HG02763 (cell line): ENCODE measurements around the gene KCNMA1.

Source experiments
- ATAC-seq: cut with Tn5 transposase; IDR thresholded peaks from one replicate; pipeline ENCODE4 v1.9.1; 2021; ENCODE audit warnings: mild to moderate bottlenecking, moderate library complexity; ENCODE audit not compliant: unreplicated experiment

The KCNMA1 gene

DNA sequence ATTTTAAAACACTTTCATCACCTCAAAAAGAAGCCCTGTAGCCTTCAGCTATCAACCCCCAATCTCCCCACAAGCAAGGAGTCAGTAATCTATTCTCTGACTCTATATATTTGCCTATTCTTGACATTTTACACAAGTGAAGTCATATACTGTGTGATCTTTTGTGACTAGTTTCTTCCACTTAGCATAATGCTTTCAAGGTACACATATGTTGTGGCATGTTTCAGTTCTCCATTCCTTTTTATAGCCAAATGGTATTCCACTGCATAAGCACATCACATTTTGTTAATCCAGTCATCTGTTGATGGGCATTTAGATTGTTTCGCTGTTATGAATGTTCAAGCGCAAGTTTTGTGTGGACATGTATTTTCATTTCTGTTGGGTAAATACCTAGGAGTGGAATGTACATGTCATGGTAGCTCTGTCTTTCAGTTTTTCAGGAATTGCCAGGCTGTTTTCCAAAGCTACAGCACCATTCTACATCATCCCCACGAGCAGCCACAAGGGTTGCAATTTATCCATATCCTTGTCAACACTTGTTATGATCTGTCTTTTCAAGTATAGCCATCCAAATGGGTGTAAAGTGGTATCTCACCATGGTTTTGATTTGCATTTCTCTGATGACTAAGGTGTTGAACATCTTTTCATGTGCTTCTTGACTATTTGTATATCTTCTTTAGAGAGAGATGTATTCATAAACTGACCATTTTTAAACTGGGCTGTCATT, 405.6 kb downstream of the KCNMA1 start:
- no peak for ATAC-seq

DNA sequence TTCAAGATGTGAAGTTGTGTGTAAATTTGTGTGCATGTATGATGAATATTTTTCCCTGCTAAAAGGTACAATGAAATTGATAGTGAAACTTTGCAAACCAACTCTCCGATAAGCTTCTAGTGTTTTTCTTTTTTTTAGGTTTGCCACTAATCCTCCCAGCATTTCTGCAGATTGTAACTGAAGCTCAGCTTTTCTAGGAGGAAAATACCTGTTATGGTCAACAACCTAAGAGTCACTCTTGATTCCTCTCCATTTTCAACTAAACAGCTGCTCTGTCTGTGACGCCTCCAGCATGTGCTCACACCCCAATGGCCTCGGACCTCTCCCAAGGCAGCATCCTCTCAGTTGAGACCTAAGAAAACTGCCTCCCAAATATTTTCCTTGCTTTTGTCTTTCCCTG, 406.2 kb downstream of the KCNMA1 start:
- ATAC-seq, result no peak

DNA sequence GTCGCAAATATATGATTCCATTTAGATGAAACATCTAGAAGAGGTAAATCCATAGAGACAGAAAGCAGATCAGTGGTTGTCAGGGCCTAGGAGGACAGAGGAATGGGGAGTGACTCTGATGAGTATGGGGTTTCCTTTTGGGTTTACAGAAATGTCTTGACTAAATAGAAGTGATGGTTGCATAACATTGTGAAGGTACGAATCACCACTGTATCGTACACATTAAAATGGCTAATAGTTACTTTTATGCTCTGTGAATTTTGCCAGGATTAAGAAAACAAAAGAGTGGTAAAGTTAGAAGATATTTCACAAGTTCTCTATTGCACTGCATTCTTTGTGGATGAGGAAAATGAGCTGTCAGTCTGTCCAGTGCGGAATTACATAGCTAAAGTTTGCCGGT, 407.4 kb downstream of the KCNMA1 start:
- no peak for ATAC-seq

DNA sequence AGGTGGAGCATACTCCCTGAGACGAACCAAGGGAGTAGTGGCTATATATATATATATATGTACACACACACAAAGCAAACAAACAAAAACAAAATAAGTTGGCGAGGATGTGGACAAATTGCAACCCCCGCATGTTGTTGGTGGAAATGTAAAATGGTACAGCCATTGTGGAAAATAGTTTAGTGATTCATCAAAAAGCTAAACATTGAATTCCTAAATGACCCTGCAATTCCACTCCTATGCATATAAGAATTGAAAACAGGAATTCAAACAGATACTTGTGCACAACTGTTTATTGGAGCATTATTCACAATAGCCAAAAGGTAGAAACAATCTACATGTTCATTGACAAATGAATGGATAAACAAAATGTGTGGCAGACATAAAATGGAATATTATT, 407.9 kb downstream of the KCNMA1 start:
- no peak for ATAC-seq

DNA sequence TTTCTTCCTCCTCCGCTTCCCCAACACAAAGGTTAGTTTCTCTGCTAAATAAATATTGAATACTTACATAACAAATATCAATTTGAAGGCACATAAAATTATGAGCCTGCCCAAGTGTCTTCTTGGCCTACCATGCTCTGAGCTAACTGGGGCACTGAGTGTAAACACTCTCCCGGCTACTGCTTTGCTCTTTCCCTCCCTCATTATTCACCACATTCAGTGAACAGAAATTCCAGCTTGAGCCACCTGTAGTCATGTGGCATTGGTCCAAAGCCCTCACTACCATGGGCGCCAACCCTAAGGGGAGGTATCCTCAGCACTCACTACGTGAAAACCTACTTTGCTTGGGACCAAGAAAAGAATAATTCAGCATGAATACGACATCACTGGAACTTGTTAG, 409.0 kb downstream of the KCNMA1 start:
- no peak for ATAC-seq

DNA sequence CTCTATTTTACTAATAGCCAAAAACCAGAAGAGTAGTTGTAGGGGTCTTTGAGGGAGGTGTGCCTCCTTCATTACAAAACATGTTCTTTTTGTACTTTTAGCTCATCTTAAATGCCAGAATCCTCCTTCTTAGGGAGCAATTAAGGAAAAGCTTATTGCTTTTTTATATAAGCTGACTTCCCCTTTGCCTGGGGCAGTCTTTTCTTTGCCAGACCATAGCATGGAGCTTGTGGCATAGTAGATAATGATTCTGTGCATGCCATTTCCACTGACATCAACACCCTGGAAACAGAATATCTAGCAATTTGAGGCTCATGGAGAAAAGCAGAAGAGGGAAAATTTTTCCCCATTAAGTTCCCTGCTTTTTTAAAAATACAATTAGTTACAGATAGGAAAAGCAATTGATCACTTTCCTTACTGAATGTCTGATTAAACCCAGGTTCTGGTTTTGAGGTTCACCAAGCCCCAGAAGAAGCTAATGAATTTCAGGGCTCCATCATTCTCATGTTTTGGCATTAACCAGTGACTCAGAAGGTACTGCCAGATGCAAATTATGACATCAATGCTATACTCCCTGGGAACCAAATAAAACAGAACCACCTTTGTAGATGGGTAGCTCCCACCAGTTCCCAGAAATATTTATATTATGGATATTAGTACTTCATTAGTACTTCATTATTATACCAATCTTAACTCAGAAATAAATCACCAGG, 410.6 kb downstream of the KCNMA1 start:
- ATAC-seq, result no peak

DNA sequence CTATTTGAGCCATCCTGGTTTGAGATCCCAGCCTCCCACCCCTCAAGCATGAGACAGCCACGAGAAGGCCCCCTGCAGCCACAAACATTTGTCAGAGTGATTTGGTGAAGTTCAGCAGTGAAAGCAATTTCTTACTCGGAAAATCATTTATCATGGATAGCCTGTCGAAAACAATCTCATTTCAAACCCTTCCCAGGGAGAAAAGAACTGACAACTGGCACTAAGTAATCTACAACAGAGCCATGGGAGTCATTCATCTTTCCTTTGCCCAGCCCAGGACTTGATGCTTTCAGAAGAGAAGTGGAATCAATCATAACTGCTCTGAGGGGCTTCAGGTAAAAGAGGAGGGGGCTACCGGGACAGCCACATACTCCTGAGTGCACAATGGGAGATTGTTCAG, 411.2 kb downstream of the KCNMA1 start:
- ATAC-seq, result no peak

DNA sequence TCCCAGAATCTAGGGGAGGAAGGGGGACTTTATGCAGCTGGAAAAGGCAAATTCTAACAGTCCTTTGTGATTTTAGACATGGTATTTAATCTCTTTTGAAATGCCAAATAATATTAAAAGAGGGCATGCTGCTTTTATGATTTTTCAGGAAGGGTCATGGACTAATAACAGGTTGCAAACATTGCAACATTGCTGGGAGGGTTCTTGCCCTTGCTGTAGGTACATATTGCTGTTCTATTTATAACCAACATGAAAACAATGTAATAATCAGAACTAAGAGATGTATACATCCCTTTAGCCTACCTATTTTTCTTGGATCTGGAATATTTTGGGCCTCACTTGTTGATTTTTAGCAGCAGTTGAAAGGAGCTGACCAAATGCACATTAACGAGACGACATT, 411.6 kb downstream of the KCNMA1 start:
- no peak for ATAC-seq

DNA sequence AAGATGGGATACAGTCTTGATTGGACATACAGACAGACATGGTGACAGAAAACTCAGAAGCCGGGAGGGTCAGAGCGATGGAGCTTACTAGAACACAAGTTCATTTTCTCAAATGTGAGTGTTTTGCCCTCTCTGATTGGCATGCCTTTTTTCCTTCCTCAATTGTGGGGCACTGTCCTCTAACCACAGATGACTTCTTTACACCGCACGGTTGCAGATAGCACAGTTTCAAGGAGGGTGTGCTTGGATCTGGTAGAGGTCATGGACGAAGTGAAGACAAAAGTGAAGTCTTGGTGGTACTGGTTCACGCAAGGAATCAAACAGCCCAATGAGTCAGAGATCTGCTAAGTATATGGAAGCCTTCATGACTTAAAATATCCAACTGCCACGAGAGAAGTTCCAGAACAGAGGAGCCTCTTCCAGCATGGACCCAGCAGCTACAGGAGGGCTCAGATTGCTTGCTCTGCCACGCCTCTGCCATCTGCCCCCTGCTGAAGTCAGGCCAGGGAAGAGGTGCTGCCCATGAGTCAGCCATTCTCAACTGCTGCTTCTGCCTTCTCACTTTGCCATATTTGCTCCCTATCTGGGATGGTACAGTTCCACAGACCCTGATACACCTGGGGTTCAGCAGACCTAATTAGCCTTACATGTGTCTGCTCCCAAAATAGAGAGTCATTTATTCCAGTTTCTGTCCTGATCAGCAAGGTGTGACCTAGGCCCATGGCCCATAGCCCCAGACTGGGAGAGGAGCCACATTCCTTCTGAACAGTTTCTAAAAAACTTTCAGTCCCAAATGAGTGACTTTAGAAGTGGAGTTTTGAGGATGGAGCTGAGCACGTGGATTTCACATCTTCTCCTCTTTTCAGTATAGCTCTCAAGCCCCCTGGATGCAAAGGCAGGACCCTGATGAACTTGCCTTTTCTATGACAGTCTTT, 413.8 kb downstream of the KCNMA1 start:
- ATAC-seq, result no peak

DNA sequence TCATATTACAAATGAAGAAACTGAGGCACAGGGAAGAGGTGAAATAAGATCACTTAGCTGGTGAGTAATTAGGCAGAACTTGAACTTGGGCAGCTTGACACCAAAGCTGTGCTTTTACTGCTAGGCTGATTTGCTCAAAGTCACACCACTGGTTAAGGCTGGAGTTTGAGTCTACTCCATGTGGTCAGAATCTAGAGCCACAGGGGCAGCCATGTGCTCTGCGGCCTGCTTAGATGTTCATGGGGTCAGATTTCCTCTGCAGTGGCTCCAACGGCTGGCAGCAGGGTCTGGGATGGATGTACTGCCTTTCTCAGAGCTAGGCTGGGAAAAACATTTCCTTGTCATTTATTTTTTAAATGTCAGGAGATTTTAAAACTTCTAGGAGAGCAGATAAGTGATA, 417.5 kb downstream of the KCNMA1 start:
- ATAC-seq, result no peak

DNA sequence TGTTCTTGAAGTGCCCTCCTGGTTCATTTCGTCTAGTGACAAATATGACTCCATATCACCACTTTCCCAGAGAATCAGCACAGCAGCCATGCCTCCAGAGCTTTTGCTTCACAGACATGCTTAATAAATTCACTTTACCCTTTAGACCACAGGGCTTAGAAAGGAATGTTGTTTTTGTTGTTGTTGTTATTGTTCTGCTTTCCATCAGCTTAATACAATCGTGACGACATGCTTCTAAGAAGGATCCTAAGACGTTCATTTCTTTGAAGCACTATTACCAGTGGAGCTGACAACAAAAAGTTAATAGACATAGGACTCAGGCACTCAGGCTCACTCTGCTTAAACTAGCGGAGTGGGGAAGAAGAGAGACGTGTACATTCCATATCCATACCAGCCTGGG, 418.6 kb downstream of the KCNMA1 start:
- no peak for ATAC-seq

DNA sequence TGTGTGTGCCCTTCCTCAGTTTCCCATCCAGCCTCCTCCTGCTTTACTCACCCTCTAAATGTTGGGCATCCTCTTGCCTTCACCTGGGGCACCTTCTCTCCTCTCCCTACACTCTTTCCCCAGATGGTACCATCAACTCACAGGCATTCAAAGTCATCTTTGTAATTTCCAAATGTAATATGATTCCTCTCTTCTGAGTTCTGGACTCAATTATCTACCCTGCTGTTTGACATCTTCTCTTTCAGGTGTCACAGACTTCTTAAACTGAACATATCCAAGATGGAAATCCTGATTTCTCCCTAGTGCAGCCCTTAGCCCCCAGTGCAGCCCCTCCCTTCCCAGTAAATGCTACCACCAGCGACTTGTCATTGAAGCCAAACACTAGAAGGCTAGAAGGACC, 422.8 kb downstream of the KCNMA1 start:
- ATAC-seq, result no peak

DNA sequence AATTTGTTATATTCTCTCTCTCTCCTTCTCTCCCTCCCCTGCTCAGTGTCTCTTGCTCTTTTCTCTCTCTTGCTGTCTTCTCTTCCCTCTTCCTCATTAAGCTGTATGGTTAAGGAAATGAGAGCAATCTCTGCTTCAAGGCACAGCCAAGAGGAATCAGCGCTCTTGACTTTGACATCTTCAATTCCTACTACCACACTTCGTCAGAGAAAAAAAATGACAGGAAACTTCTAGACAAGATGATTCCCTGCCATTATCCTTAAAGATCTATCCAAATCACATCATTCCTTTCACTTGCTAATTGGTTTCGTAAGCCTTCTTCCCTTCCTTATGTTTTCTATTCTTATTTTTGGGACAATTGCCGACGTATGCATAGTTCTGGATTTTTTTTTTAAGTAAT, 425.0 kb downstream of the KCNMA1 start:
- ATAC-seq, result no peak

DNA sequence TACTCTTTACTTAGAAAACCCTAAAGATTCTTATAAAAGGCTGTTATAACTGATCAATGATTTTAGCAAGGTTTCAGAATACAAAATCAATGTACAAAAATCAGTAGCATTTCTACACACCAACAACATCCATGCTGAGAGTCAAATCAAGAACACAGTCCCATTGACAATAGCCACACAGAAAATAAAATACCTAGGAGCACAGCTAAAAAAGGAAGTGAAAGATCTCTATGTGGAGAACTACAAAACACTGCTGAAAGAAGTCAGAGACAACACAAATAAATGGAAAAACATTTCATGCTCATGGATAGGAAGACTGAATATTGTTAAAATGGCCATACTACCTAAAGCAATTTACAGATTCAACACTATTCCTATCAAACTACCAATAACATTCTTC, 427.0 kb downstream of the KCNMA1 start:
- no peak for ATAC-seq

DNA sequence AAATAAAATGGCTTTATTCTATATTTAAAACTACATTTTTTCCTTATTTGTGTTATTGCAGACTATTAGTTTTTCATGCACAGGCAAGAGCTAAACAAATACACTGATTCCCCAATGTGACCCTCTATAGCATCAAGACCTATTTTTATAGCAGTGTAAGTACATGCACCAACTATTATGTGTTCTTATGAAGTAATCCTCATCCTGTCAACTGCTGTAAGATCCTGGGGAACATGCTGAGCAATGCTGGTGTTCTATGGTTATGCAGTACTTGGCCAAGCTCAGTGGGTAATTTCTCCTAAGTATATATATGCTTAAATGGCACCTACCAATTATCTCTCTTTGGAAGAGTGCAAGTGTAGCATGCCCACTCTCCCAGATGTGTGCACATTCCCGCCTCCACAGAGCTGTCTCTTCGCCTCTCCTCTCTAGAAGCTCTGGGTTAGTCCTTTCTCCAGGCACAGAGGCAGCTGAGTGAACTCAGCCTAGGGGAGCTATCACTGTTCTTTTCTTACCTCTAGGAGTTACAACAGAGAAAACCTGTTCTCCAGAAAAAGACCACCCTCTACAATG, 428.8 kb downstream of the KCNMA1 start:
- ATAC-seq, result no peak

DNA sequence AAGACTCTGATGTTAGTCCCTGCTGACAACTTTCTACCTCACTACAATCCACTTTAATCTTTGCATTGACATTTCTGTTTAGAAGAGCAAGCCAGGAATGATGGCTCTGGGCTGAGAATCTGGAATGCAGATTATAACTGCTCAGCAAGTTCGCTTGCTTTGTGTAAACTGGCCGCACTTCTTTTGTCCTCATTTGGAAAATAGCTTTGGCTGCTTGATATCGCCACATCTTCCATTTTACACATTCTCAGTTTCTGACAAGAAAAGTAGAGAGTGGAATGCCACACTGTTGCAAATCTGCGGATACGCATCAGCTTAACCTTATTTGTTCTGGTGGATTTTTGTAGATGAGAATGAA, 429.8 kb downstream of the KCNMA1 start:
- no peak for ATAC-seq

DNA sequence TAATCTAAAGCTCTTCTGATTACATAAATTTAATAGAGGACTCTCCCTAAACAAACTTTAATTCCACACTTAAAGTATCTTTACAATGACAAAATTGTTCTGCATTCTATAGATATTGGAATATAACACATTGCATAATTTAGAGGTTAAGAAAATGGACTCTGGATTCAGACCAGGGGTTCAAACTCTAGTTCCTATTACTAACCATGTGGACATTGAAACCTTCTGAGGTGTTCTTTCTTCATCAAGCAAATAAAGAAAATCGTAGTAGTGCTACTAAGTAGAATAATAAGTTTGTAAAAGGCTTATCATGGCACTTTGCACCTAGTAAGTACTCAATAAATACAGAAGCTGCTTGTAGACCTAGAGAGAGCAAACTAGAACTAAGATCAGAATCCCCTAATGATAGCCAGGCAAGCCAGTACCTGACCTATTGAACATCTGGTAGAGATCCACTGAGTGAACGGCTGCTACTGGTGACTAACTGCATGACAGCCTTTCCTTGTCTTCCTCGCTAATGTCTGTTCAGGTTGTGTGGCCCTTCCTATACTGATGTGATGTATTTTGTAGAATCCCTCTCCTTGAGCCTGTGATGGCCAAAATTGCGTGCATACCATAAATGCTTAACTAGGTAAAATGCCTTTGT, 430.3 kb downstream of the KCNMA1 start:
- ATAC-seq, result no peak

DNA sequence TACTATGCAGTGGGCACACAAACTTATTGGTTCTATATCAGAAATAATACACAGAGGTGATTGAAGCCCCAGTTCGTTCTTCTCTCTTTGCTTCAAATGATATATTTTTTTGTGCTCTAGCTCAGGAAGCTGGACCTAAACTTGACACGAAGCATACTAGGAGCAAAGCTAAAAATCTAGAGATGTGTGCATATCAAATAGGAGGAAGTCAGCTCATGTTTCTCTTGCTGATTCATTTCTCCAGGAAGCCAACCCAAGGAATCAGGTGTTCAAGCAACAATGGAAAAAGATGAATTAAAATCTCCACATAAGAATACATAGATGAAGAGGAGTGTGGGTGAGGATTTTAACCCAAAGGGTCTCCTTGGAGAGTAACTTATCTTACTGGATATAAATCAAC, 432.5 kb downstream of the KCNMA1 start:
- ATAC-seq, result no peak

DNA sequence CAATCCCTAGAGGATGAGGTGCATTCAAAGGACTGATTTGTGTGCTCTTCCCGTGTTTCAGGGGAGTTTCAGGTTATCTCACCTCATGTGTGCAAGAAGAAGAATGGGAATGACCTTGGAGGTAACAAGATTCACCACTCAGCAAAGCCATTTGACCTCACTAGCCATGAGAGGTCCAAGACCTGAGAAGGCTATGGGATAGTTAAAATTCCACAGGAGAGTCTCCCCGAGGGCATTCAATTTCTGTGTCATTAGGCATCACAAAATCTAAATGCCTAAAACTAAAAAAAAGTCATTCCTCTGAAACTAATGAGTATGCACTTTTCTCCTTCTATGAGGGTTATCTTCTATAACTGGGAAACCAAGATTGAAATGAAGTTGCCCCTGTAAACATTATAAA, 433.4 kb downstream of the KCNMA1 start:
- no peak for ATAC-seq

DNA sequence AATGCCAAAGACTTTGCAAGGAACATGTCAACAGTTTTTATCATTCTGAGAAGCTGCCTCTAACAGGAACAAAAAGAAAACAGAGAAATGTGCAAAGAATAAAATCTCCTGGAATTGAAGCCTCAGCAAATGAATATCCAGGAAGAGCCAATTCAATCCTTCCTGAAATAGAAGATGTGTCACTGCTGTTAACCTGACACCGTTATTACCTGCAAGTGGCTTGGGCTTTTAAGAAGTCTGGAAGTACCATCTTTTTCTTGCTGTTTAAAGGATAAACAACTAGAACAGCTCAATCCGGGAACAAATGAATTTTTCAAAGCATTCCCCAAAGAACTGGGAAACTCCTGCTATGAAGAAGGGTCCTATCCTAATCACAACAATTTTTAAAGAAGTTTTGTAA, 434.8 kb downstream of the KCNMA1 start:
- ATAC-seq, result no peak
